HG03175 (cell line): ENCODE results near the gene BCKDHB.

Experiments
- ATAC-seq: cut with Tn5 transposase; IDR thresholded peaks from one replicate; pipeline ENCODE4 v1.9.1; 2021; ENCODE audit warnings: mild to moderate bottlenecking, moderate library complexity; ENCODE audit not compliant: unreplicated experiment

The BCKDHB gene

DNA sequence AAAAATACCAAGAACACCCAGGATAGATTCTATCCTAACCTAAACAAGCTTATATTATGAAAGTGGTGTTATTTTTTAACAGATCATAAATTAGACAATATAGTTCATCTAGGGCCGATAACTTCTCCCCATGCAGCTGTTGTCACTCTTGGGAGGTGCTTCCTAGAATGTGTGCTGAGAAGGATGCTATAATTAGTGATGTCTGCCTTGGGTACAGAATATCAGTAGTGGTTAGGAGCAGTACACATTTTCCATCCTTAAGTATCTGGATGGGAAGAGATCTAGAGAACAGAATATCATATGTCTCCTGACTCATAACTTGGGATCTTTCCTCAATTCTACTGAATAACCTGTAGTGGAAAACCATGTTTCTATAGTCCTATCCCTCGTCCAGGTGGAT is 214.5 kb downstream of the BCKDHB start:
- no peak for ATAC-seq

DNA sequence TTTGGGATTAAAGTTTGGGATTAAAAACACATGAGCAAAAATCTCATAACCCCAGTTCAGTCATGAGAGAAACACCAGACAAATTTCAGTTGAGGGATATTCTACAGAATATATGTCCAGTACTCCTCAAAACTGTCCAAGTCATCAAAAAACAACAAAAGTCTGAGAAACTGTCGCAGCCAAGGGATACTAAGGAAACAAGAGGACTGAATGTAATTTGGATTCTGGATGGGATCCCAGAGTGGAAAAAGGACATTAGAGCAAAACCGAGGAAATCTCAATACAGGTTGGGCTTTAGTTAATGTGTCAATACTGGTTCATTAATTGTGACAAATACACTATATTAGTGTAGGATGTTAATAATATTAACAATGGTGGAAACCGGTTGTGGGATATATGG is 219.3 kb downstream of the BCKDHB start:
- no peak for ATAC-seq

DNA sequence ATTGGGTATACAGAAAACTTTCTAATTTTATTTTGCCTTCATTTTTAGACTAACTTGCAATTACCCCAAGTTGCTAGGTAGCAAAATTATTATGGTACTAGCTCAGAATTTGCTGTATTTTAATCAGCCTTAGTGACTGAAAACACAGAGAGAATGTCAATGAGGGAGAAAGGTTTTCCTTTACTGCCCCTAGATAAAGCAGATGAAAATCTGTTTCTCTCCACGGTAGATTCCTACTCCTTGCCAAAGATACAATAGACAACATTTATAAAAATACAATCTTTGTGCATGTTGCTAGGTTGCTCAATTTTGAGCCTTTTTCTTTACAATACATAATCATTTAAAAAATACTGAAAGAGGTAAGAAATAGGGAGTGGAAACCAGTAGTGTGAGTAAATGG is 222.2 kb downstream of the BCKDHB start:
- ATAC-seq = no peak

DNA sequence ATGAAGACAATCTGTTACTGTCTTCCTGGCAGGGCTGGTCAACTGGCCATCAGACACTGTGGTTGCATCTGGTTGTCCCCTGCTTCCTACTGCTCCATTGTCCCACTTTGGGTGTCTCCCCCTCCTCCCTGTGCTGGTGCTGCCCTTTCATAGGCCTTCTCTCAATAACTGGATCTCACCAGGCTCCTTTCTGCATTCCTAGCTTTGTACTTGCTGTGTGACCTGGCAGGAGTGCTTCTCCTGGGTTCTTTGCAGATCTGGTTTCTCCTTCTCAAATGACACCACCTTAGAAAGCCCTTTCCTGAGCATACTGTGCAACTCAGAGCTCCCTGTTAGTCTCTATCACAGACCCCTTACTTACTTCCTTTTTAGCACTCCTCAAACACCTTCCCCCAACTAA is 223.0 kb downstream of the BCKDHB start:
- no peak for ATAC-seq

DNA sequence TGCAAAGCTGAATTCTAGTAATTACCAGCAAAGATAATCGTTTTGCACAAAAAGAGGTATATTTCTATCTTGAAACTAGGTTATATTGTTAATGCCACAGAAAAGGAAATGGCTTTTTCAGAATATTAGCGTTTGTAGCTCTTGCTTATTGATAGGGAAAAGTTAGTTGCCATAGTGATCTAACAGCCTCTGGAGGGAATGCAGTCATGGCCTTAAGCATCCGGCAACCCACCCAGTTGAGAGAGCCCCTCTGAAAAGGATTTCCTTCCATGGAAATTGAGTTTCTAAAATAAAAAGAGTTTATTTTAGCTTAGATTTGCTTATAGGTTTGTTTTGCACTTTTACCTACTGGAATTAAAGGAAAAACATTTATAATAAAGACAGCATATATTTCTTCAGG is 224.5 kb downstream of the BCKDHB start:
- no peak for ATAC-seq

DNA sequence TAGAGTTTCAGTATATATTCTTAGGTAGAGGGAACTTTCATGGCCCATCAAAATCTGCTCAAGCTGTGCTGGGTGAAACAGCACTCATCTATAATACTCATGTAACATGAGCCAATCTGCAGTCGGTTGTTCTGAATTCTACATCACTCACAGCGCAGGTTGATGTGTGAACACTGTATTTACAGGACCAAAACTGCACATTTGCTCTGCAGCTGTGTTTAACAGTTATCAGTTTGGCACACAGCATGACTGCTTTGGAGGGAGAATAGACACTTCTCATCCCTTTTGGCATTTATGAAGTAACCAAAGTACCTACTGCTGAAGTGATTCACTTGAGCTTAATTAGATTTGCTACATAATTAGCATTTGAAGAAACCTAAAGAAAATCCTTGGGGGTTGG is 225.1 kb downstream of the BCKDHB start:
- no peak for ATAC-seq

DNA sequence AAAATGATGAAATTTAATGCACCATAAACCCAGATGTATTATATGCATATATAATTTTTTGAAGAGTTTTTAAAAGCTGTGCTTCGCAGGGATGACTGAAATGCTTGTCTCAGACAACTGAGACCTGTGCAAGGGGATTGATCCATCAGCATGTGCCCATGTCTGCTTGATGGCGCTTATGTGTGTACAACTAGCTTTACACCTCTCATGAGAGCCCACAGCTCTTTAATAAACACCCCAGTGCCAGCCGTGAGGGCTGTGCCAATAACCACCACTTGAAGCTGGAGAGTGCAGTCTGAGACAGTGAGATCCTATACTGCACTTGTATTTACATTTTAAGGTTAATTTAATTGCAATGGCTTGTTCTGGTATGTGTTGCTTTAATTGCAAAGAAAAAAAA is 225.5 kb downstream of the BCKDHB start:
- ATAC-seq = no peak

DNA sequence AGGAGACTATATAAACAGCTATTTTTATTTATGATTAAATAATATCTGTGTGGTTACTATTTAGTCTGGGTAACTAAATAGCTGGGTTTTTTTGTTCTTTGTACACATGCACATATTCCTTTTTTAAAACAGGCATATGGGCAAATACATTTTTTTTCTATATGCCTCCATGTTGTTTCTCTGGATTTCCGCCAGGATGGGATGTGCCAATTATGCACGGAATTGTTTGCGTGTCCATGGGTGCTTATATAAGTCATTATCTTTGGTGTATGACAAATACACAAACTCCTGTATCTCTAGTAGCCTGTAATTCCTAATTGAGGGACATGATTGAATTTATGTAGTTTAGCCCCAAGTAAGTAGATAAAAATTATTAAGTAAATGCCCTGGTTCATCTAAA is 226.9 kb downstream of the BCKDHB start:
- ATAC-seq = no peak

DNA sequence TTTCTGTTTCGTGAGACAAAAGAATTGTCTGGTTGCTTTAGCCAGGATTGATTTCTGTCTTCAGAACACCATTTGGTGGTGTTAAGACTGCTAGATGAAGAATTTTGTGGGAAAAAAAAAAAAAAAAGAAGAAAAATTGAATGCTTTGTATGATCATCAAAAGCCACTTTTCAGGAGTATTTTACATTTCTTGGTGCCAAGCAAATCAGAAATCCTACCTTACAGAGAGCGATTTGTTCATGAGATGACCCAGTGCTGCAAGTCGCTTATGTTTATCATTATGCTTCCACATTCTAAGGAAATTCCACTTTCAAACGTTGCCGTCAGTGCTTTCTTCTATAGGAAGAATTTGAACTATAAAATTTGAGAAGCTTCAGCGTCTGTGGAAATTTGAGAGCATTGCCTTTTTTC is 228.7 kb downstream of the BCKDHB start:
- no peak for ATAC-seq

DNA sequence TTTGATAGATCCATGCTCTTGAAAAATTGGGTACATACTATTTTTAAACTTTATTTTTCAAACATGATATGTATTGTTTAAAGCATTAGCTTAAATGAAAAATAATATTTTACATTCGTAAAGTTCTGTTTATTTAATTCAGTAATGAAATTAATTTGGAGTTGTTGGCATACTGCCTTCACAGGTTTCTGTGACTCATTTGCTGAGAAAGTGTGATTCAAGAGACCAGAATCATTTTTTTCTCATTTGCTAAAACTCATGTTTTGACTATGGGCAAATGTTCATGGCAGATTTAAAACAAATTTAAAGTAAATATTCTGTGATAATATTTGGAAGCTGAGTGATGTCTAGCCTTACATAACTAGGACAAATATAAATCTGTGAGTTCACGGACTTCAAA is 230.4 kb downstream of the BCKDHB start:
- ATAC-seq = no peak

DNA sequence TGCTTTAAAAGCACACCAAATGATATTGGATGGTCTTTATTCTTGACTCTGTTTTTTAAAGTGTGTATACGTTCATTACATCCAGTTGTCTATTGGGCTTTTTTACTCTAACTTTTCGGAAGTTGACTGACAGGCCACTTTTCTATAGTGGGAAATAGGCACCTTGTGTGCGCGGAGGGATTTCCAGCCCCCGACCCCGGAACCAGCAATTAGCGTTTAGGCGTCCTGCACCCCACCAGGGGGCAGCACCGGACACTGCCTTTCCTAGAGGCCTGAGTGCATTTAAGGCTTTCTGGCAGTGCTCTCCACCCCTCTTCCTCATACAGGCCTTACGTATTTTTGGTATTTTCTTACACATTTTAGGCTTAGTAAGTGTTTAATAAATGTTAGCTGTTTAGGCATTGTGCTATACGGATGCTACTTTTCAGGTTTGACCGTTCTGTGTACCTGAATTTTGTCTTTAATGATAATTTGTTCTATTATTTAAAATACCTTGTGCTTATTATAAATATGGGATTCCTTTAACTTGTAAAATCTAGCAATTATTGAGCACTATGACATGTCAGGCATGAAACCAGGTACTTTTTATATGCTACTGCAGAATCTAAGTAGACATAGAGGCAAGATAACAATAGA is 231.8 kb downstream of the BCKDHB start:
- ATAC-seq = peak; percentile 99

DNA sequence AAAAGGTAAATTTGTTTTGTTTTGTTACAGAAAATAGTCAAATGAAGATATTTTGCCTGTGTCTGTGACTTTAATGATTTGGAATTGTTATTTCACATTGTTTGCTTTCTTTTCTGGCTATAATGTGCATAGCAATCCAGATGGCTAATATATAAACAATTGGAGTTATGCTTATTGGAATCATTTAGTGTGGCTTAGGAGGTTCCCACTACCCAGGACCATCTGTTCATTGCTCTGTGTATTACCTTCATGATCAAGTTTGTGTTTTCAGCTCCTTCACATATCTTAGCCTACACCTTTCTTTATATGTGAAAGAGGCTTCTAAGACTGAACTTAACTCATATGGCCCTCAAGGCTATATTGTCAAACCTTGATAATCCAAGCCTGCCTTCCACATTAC is 232.9 kb downstream of the BCKDHB start:
- no peak for ATAC-seq

DNA sequence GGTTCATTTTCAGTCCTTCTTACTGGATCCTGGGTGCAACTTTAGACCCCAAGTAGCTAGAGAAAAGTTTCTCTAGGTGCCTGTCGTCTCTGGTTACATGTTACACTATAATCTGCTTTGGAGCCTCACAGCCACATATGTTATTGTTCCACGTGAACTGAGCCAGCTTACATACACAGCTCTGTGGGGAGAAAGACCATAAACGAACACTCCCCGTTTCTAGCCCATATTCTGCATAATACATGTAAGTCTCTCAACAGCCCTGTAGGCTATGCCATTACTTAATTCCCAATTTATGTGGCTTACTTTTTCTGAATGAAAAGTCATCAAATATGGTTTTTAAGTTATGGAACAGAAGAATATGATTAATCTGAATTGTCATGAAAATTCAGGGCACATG is 233.8 kb downstream of the BCKDHB start:
- ATAC-seq = no peak

DNA sequence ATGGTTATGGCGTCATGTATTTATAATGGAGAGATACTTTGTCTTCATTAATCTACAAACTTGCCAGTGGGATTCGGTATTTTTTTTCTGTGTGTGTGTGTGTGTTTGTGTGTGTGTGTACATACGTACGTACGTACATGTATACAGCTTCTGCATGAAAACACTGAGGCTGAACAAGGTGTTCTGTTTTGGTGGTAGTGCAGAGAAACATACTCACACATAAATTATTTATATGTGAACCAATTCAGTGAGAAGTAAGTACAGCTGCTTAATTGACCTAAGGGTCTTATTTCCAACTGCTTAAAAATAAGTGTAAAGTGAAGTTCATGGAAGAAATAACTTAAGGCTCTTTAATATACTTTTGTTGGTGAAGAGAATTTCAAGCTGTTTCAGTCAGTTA is 234.2 kb downstream of the BCKDHB start:
- no peak for ATAC-seq

DNA sequence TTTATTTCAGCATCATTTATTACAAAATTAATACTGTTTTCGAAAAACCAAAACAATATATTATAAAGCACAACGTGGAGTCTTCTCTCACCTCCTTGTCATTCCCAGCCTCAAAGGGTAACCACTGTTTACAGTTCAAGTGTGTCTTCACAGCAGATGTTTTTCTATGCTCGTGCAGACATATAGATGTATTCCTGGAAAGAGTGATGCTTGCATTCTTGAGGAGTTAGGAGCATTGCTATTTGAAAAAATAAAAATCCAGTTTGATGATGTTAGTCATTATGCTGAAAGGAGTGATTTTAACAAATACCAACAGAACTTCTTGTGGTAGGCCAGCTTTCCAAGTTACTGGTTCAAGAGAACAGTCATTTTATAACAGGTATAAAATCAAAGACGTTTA is 234.9 kb downstream of the BCKDHB start:
- no peak for ATAC-seq

DNA sequence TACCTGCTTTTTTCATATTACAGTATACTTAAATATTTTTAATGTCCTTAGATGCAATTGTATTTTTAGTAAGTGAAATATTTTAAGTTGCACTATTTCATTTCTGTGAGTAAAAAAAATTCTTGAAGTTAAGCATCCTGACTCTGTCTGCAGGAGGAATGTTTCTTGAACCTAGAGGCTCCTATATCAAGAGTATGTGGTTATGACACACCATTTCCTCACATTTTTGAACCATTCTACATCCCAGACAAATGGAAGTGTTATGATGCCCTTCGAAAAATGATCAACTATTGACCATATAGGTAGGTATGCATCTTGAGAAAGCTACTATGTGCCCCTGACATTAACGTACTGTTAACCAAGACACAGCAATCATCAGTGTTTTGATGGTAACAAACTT is 237.0 kb downstream of the BCKDHB start:
- no peak for ATAC-seq

DNA sequence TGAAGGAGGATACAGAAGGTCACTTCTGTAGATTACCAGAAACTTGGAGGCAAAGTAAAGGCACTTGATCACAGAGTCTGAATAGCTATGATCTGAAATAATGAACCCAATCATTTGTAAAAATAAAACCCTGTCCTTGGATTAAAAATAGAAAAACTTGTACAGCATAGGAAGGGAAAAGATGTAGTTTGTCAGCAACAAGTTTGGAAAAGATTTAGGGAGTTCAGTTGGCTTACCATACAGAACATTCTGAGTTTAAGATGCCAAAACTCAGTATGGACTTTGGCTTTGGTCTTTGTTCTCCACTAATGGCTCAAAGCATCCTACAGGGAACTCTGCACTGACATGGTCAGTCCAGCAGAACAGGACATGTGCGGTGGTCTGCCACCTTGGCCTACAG is 240.6 kb downstream of the BCKDHB start:
- ATAC-seq = no peak

DNA sequence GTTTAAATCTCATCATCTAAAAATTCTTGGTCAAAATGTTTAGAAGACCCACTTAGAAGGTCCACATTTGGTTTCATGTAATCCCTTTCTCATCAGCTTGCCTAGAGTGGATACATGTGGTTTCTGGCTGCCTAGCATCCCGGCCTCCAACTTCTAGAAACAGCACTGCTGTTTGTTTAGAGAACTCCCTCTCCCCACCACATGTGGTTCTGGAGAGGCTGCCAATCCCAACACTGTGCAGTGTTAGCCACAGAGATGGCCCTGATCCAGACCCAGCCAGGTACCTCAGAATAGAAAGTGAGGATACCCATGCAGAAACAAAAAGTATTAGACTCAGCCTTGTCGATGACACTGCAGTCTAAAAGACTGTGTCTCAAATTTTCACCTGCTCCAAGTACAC is 241.8 kb downstream of the BCKDHB start:
- no peak for ATAC-seq

DNA sequence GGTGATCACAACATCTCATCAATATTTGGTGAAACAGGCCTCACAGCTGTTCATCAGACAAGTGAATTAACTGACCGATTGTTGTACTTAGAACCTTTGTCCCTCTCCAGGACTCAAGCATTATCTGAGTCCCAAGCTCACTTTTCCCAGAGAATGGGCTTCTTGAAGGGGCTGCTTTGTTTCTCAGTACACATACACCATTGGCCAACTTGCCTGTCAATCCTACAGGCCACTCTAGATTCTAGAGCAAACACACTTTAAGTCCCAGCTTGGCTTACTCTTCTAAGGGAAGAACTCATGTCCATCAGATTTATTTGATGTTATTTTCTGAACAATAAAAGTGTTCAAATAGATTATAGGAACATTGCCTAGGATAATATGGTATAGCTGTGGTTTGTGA is 249.5 kb downstream of the BCKDHB start:
- no peak for ATAC-seq

DNA sequence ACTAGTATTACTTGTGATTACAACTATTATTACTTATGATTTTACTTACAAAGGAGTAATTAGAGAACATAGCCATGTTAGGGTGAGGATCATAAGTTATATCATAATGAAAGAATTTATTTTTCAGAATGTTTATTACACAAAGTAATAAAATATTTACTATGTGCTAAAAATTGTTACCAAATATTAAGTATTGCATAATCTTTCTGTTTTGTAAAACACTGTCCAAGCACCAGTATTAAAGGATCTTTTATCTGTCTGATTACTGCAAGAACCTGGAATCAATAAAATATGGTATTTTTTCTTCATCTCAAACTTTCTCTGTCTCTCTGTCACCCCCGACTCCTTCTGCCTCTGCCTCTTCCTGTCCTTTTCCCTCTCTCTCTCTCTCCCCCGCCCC is 250.1 kb downstream of the BCKDHB start:
- no peak for ATAC-seq

DNA sequence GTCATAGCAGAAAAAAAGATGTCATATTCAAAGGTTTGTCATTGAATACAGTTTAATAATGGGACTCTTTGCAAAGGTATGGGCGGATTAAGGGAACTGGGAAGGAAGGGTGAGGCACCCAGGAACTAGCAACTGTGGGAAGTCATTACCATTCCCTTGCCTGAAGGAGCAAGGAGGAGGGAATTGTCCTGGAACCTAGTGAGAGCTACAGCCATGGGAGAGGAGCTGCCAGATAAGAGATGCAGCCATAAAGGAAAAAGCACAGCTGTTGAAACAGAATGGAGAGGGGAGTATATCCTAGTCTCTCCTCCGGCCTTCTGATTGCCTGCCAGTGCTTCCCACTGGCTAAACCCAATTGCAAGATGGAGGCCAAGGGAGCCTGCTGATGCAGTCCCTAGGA is 250.6 kb downstream of the BCKDHB start:
- no peak for ATAC-seq

DNA sequence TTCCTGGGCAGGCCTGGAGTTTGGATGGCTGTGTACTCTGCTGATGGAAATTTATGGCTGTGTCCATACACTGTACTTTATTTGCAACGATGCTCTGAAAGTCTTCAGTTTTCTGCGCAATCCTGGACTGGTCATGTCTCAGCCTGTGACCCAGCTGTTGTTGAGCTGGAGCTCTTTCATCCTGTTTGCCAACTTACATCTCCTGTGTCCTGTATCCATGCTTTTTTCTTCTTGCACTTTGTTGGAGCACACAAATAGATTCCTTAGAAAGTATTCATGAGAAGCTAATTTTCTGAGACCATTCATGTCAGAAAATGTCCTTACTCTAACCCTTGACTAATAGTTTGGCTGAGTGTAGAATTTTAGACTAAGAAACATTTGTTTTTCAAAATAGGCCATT is 251.2 kb downstream of the BCKDHB start:
- ATAC-seq = no peak

DNA sequence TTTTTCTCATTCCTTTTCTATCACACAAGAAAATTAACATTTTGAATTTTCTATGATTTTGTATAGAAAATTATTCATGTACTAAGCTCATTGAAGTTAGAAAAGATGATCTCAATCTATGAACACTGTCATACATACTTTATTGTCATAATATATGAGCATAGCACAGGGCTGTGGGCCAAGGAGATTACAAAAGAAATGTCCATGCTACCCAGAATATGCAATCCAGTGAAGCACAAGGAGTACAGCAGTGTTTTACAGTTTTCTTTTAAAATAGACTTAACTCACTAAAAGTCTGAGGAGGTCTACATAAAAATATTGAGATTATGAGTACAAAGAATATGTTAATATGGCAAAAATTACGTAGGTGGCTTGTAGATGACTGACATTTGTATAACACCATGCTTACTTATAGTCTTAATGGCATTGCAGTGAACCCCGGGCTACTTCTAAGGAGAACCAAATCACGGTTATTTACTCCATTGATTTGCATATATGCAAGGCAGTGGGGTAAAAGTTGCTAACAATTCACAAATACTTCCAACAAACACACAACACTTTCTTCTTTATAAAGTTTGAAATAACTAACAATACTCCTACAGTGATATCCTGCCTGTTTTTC is 257.1 kb downstream of the BCKDHB start:
- ATAC-seq = no peak
